Measurements from ENCODE around the gene ABLIM1. TPM values are rescaled to one million over a fixed set of nuclear protein-coding genes. Genes with fewer than 3 reads are reported as not detected.

ABLIM1 gene
- total and polyA plus RNA-seq, 2 of the 4 experiments (the other 2 are of a cell fraction) = 7.7 to 9.9 TPM

GRCh38 chr10:114611617-114612016 is 46.5 kb downstream of the ABLIM1 start:
- WGBS, 2 experiments (ENCODE audit: extremely low coverage in 2 of 2, insufficient read length in 1 of 2) = no CpG with 5 or more reads among the region's 1 CpG
- H3K9me1 ChIP-seq (ENCODE audit: insufficient read depth, low read length) = peaks cover 11% of the 10 kb centered on the region
- H3K4me1 ChIP-seq (ENCODE audit: control insufficient read depth, insufficient read depth, low read length) = 0 out of 2 replicates have a peak, but pooled peaks cover 2% of the 10 kb centered on the region
- no peak overlapping the region for H2AK9ac ChIP-seq (replicated peaks; ENCODE audit: low read depth, low read length, poor library complexity)
- no peak overlapping the region for H2BK20ac ChIP-seq (ENCODE audit: low read depth, low read length)
- TF ChIP-seq FOS (IDR thresholded peaks at IDR 0.05; ENCODE audit: low read depth, low read length) (0 out of 2 replicates have a peak, but pooled peaks have one; percentile 17), MXI1 (IDR thresholded peaks at IDR 0.05; ENCODE audit: borderline replicate concordance, low read depth, low read length) (no peak), MAFK (IDR thresholded peaks at IDR 0.05; ENCODE audit: low read depth, low read length) (no peak)
- intact Hi-C loops (cut with micrococcal nuclease) (no loop called here), in situ Hi-C loops (cut with MboI; ENCODE audit: low sequenced_read_pairs) (no loop called here), dilution Hi-C loops (cut with HindIII; ENCODE audit: low sequenced_read_pairs, unreplicated experiment) (no loop called here)
- no peak overlapping the region for H4K91ac ChIP-seq (ENCODE audit: insufficient read depth, low read depth, low read length)
- ATAC-seq (ENCODE audit: low read depth) (no peak), DNase-seq (peak; percentile 40)
- no peak overlapping the region for H4K8ac ChIP-seq (ENCODE audit: low read depth in 2 of 2, low read length in 2 of 2)
- no peak overlapping the region for H2AFZ ChIP-seq (replicated peaks; ENCODE audit: low read length, poor library complexity)
- no peak overlapping the region for H3K4me2 ChIP-seq (ENCODE audit: low read depth, low read length)
- no peak overlapping the region for H4K5ac ChIP-seq (ENCODE audit: low read depth, low read length)
- no peak overlapping the region for H2BK5ac ChIP-seq (ENCODE audit: low read depth, low read length, poor library complexity, severe bottlenecking)
- no peaks in the 10 kb centered on the region for H4K20me1 ChIP-seq (ENCODE audit: insufficient read depth, low read length)
- BruUV-seq (replicated peaks) = no TSS peak
- no peak overlapping the region for H3K27ac ChIP-seq (ENCODE audit: insufficient read depth, low read length)
- H3K9me3 ChIP-seq (ENCODE audit: control insufficient read depth, insufficient read depth, low read length) = no peaks in the 10 kb centered on the region
- CTCF ChIA-PET = interaction anchor here (0.6 kb wide), 1 partner anchor 629 kb away, joined by 4 read pairs; no protein-coding TSS in a partner anchor
- H3K18ac ChIP-seq (ENCODE audit: low read depth, low read length) = no peak overlapping the region
- H3K36me3 ChIP-seq (ENCODE audit: control insufficient read depth, insufficient read depth, low read length) = no peaks in the 10 kb centered on the region
- H2BK15ac ChIP-seq (ENCODE audit: low read depth, low read length) = no peak overlapping the region
- H3K27me3 ChIP-seq (ENCODE audit: control insufficient read depth, insufficient read depth, low read length) = peaks cover 13% of the 10 kb centered on the region
- POLR2A ChIA-PET (ENCODE audit: unreplicated experiment) = no interaction called here
- no peaks in the 10 kb centered on the region for H3K79me1 ChIP-seq (ENCODE audit: low read depth in 1 of 2, low read length in 2 of 2)
- no peak overlapping the region for H2BK120ac ChIP-seq (ENCODE audit: low read depth, low read length)
- no peak overlapping the region for H3K56ac ChIP-seq (ENCODE audit: extremely low read depth, insufficient read depth, low read length)
- no peak overlapping the region for H3K23ac ChIP-seq (ENCODE audit: low read depth, low read length)
- H2AK5ac ChIP-seq (ENCODE audit: low read depth, low read length) = no peak overlapping the region
- H3K9ac ChIP-seq (ENCODE audit: low read depth, low read length) = no peak overlapping the region
- H3K4ac ChIP-seq (ENCODE audit: low read depth, low read length) = no peak overlapping the region
- no peak overlapping the region for H3K4me3 ChIP-seq (ENCODE audit: insufficient read depth, low read depth, low read length)
- H3K14ac ChIP-seq (replicated peaks; ENCODE audit: low read depth, low read length) = no peak overlapping the region

All from IMR-90 (cell line).